GM23338 (cell line): ENCODE data around the gene FAM162A. TPM values are rescaled to one million over a fixed set of nuclear protein-coding genes. Genes with fewer than 3 reads are reported as not detected.

ENCODE experiments used
- ATAC-seq: fragments of 200-7000 bp; cut with Tn5 transposase; 3 replicates; pipeline ENCODE4 v1.9.1; 2020
- DNase-seq: peaks from one replicate; pipeline ENCODE4 v3.0.0-alpha.2; 2015; ENCODE audit warnings: low spot score
- H2AFZ ChIP-seq: fragments of 200-600 bp; sonication (generic); 2 replicates; pipeline ENCODE4 v1.8.0; 2016; ENCODE audit warnings: antibody characterized with exemption, mild to moderate bottlenecking, moderate library complexity
- H3F3A ChIP-seq: fragments of 200-600 bp; sonication (generic); replicated peaks from 2 replicates; pipeline ENCODE4 v1.8.0; 2017; ENCODE audit warnings: antibody characterized with exemption, mixed run types, low read depth
- H3K27ac ChIP-seq: fragments of 200-600 bp; sonication (generic); 2 replicates; pipeline ENCODE4 v1.6.1; 2016; ENCODE audit warnings: low read depth
- H3K27me3 ChIP-seq: fragments of 200-600 bp; sonication (generic); 2 replicates; pipeline ENCODE4 v1.8.0; 2016; ENCODE audit warnings: mild to moderate bottlenecking, mixed run types, moderate library complexity; ENCODE audit not compliant: insufficient read depth
- H3K36me3 ChIP-seq: fragments of 200-600 bp; sonication (generic); 2 replicates; pipeline ENCODE4 v1.8.0; 2016; ENCODE audit warnings: mild to moderate bottlenecking; ENCODE audit not compliant: insufficient read depth
- H3K4me1 ChIP-seq: fragments of 200-600 bp; sonication (generic); 2 replicates; pipeline ENCODE4 v1.8.0; 2016; ENCODE audit warnings: mild to moderate bottlenecking, moderate library complexity; ENCODE audit not compliant: insufficient read depth
- H3K4me2 ChIP-seq: fragments of 200-600 bp; sonication (generic); 2 replicates; pipeline ENCODE4 v1.7.1; 2017; ENCODE audit warnings: mixed run types
- H3K4me3 ChIP-seq: fragments of 200-600 bp; sonication (generic); 2 replicates; pipeline ENCODE4 v1.6.1; 2016; ENCODE audit warnings: mixed run types
- H3K79me2 ChIP-seq: fragments of 200-600 bp; sonication (generic); replicated peaks from 2 replicates; pipeline ENCODE4 v1.8.0; 2017; ENCODE audit warnings: mild to moderate bottlenecking; ENCODE audit not compliant: insufficient read depth
- H3K9me2 ChIP-seq: fragments of 200-600 bp; sonication (generic); 2 replicates; pipeline ENCODE4 v1.8.0; 2017; ENCODE audit not compliant: insufficient read depth
- H4K20me1 ChIP-seq: fragments of 200-600 bp; sonication (generic); replicated peaks from 2 replicates; pipeline ENCODE4 v1.8.0; 2017; ENCODE audit warnings: mild to moderate bottlenecking; ENCODE audit not compliant: insufficient read depth
- H3K27ac Mint-ChIP-seq: 2 replicates; pipeline ENCODE4 v1.8.0; 2020; ENCODE audit warnings: inconsistent platforms, mild to moderate bottlenecking, moderate library complexity, mixed read lengths
- H3K27me3 Mint-ChIP-seq: 3 replicates; pipeline ENCODE4 v1.8.0; 2022; ENCODE audit warnings: low read depth, mild to moderate bottlenecking, moderate library complexity, mixed read lengths, inconsistent platforms; ENCODE audit not compliant: insufficient read depth, poor library complexity
- H3K36me3 Mint-ChIP-seq: 3 replicates; pipeline ENCODE4 v1.8.0; 2021; ENCODE audit warnings: low read depth, mild to moderate bottlenecking, inconsistent platforms, moderate library complexity, mixed read lengths
- H3K4me1 Mint-ChIP-seq: 3 replicates; pipeline ENCODE4 v1.8.0; 2020; ENCODE audit warnings: mild to moderate bottlenecking, inconsistent platforms, mixed read lengths
- H3K4me3 Mint-ChIP-seq: 3 replicates; pipeline ENCODE4 v1.8.0; 2021; ENCODE audit warnings: moderate library complexity, mild to moderate bottlenecking, inconsistent platforms, mixed read lengths
- H3K9me3 Mint-ChIP-seq: 3 replicates; pipeline ENCODE4 v1.8.0; 2020; ENCODE audit warnings: moderate library complexity, mild to moderate bottlenecking, inconsistent platforms, mixed read lengths
- CREB1 ChIP-seq: fragments of 250-450 bp; sonication (Bioruptor Pico); IDR thresholded peaks from 2 replicates; pipeline ENCODE4 v1.5.0; 2020; ENCODE audit warnings: low read depth, mild to moderate bottlenecking, moderate library complexity
- EZH2 ChIP-seq: fragments of 200-600 bp; sonication (generic); IDR thresholded peaks from one replicate; pipeline ENCODE4 v1.8.0; 2017; ENCODE audit warnings: antibody characterized with exemption, mild to moderate bottlenecking, low read depth; ENCODE audit not compliant: unreplicated experiment
- STAT1 ChIP-seq: IDR thresholded peaks from one replicate; pipeline ENCODE4 v1.6.1; 2016; ENCODE audit warnings: antibody characterized with exemption; ENCODE audit not compliant: unreplicated experiment
- ZNF331 ChIP-seq: fragments of 250-450 bp; sonication (Bioruptor Pico); IDR thresholded peaks from 2 replicates; pipeline ENCODE4 v1.5.0; 2020; ENCODE audit warnings: low read depth, mild to moderate bottlenecking, moderate library complexity
- ZNF462 ChIP-seq: fragments of 250-450 bp; sonication (Bioruptor Pico); IDR thresholded peaks from 2 replicates; pipeline ENCODE4 v1.5.0; 2020; ENCODE audit warnings: mild to moderate bottlenecking, moderate library complexity
- polyA plus RNA-seq: library from polyadenylated mRNA; unstranded; fragments of >200 nt; fragmentation: Nextera tagmentation; extraction: Ambion mirVana; gene quantifications from 2 replicates; pipeline ENCODE4 v1.2.1, GENCODE V29; 2016
- total RNA-seq: library from RNA; depleted of rRNA; stranded (reverse); fragments of >200 nt; shearing (Covaris generic); gene quantifications from 2 replicates; pipeline ENCODE4 v1.2.3, GENCODE V29; 2014
- TF ChIP-seq, protein P1 (sequence below): IDR thresholded peaks from 2 replicates; pipeline ENCODE4 v1.6.1; 2016; ENCODE audit warnings: antibody characterized with exemption

The FAM162A gene
- total and polyA plus RNA-seq, 2 experiments from 2014 or later = 35.9 to 234 TPM

- no peaks in the 10 kb centered on the region for H3F3A ChIP-seq
- H4K20me1 ChIP-seq = no peaks in the 10 kb centered on the region; the same call in 1 of the 2 replicates
- Mint-ChIP-seq H3K36me3 (peaks cover 14% of the 10 kb centered on the region; the same call in 1 of the 3 replicates), H3K9me3 (no peaks in the 10 kb centered on the region; the same call in 1 of the 3 replicates), H3K27ac (no peak overlapping the region), H3K4me3 (no peak overlapping the region), H3K4me1 (no peaks in the 10 kb centered on the region), H3K27me3 (no peaks in the 10 kb centered on the region)
- no peak overlapping the region for H3K4me2 ChIP-seq
- no peaks in the 10 kb centered on the region for H3K9me2 ChIP-seq
- no peak for DNase-seq
- H3K27ac ChIP-seq = no peak overlapping the region
- H3K4me3 ChIP-seq = no peak overlapping the region
- no peaks in the 10 kb centered on the region for H3K27me3 ChIP-seq
- H2AFZ ChIP-seq = no peak overlapping the region
- H3K36me3 ChIP-seq = peaks cover 9% of the 10 kb centered on the region
- no peak for ATAC-seq
- H3K79me2 ChIP-seq = no peaks in the 10 kb centered on the region
- H3K4me1 ChIP-seq = no peaks in the 10 kb centered on the region
- TF ChIP-seq, protein P1, sequence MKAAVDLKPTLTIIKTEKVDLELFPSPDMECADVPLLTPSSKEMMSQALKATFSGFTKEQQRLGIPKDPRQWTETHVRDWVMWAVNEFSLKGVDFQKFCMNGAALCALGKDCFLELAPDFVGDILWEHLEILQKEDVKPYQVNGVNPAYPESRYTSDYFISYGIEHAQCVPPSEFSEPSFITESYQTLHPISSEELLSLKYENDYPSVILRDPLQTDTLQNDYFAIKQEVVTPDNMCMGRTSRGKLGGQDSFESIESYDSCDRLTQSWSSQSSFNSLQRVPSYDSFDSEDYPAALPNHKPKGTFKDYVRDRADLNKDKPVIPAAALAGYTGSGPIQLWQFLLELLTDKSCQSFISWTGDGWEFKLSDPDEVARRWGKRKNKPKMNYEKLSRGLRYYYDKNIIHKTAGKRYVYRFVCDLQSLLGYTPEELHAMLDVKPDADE = no peak
- no peak for TF ChIP-seq ZNF331 (CRISPR knock-in tag)
- no peak for TF ChIP-seq EZH2
- no peak for TF ChIP-seq CREB1 (CRISPR knock-in tag)
- TF ChIP-seq STAT1 = no peak
- no peak for TF ChIP-seq ZNF462
Measured at GRCh38 chr3:122403489-122403888, 19.5 kb downstream of the FAM162A start.
